GM18508 (cell line): ENCODE measurements around the gene SRPRB.

ENCODE experiments used
- ATAC-seq: cut with Tn5 transposase; IDR thresholded peaks from one replicate; pipeline ENCODE4 v1.9.1; 2021; ENCODE audit warnings: moderate number of reproducible peaks; ENCODE audit not compliant: insufficient read depth, unreplicated experiment

The SRPRB gene

GRCh38 chr3:133805702-133806475 is at the start of gene SRPRB:
Gene SRPRB (plus strand): TSS chr3:133805815. CDS start chr3:133805849, 34 bp downstream.
- peak; percentile 89 for ATAC-seq

- ATAC-seq = no peak
Measured at GRCh38 chr3:133756716-133757694, 48.6 kb upstream of the SRPRB start.

- no peak for ATAC-seq
Measured at GRCh38 chr3:133757701-133758567, 47.7 kb upstream of the SRPRB start.

- ATAC-seq = no peak
Measured at GRCh38 chr3:133758568-133758928, 47.1 kb upstream of the SRPRB start.

- ATAC-seq = no peak
Measured at GRCh38 chr3:133758964-133759739, 46.5 kb upstream of the SRPRB start.

- ATAC-seq = no peak
Measured at GRCh38 chr3:133759740-133760305, 45.8 kb upstream of the SRPRB start.

- no peak for ATAC-seq
Measured at GRCh38 chr3:133760916-133761315, 44.7 kb upstream of the SRPRB start.

- no peak for ATAC-seq
Measured at GRCh38 chr3:133761605-133762484, 43.8 kb upstream of the SRPRB start.

- ATAC-seq = no peak
Measured at GRCh38 chr3:133762539-133762938, 43.1 kb upstream of the SRPRB start.

- ATAC-seq = no peak
Measured at GRCh38 chr3:133763797-133764683, 41.6 kb upstream of the SRPRB start.

GRCh38 chr3:133765256-133765655 is 40.4 kb upstream of the SRPRB start:
- ATAC-seq = no peak

GRCh38 chr3:133767607-133768006 is 38.0 kb upstream of the SRPRB start:
- ATAC-seq = no peak

- ATAC-seq = no peak
Measured at GRCh38 chr3:133769536-133769935, 36.1 kb upstream of the SRPRB start.

- ATAC-seq = no peak
Measured at GRCh38 chr3:133773732-133774131, 31.9 kb upstream of the SRPRB start.

GRCh38 chr3:133775309-133775708 is 30.3 kb upstream of the SRPRB start:
- no peak for ATAC-seq

- ATAC-seq = no peak
Measured at GRCh38 chr3:133775835-133776234, 29.8 kb upstream of the SRPRB start.

GRCh38 chr3:133776794-133777438 is 28.7 kb upstream of the SRPRB start:
- ATAC-seq = no peak
